ENCODE results near the gene ZP2. TPM values are rescaled to one million over a fixed set of nuclear protein-coding genes. Genes with fewer than 3 reads are reported as not detected.
"Not testable (repeated sequence)": the region's sequence is repeated elsewhere in the genome, so short reads cannot be mapped to it uniquely, and the experiment has no call there.

ZP2 gene
- not detected in 2 replicates for total RNA-seq (2014; rRNA removed; shearing (Covaris generic); ENCODE audit: low replicate concordance)

GRCh38 chr16:21211486-21211885 lies at the start of gene ZP2:
TSS of gene ZP2 (minus strand) at chr16:21211574. CDS start at chr16:21211547, 27 bp downstream.
- no peak within 1 kb of the TSS for H3K27ac ChIP-seq (ENCODE audit: low read length)
- no peak within 1 kb of the TSS for H3K9ac ChIP-seq (ENCODE audit: low read length)
- H3K79me2 ChIP-seq (ENCODE audit: low read length), result no peaks in the 10 kb centered on the region
- no peaks in the 10 kb centered on the region for H3K4me1 ChIP-seq (ENCODE audit: low read length)
- no peak within 1 kb of the TSS for H2AFZ ChIP-seq (ENCODE audit: low read length)
- no peaks in the 10 kb centered on the region for H4K20me1 ChIP-seq (ENCODE audit: insufficient read depth, low read depth, low read length)
- H3K36me3 ChIP-seq (ENCODE audit: insufficient read depth, low read length), result no peaks in the 10 kb centered on the region
- no peaks in the 10 kb centered on the region for H3K9me2 ChIP-seq (replicated peaks; ENCODE audit: insufficient read depth, low read length)
- H3K9me3 ChIP-seq (ENCODE audit: low read length), result no peaks in the 10 kb centered on the region
- no peaks in the 10 kb centered on the region for H3K27me3 ChIP-seq (ENCODE audit: low read length)
- no peak for DNase-seq
- H3K4me3 ChIP-seq (ENCODE audit: low read length), result no peak within 1 kb of the TSS
- H3K4me2 ChIP-seq (ENCODE audit: low read depth, low read length, poor library complexity, severe bottlenecking), result no peak within 1 kb of the TSS

- H3K4me2 ChIP-seq (ENCODE audit: low read depth, low read length, poor library complexity, severe bottlenecking), result no peak overlapping the region
- H3K4me1 ChIP-seq (ENCODE audit: low read length), result no peaks in the 10 kb centered on the region
- no peak overlapping the region for H3K27ac ChIP-seq (ENCODE audit: low read length)
- H3K4me3 ChIP-seq (ENCODE audit: low read length), result no peak overlapping the region
- no peaks in the 10 kb centered on the region for H4K20me1 ChIP-seq (ENCODE audit: insufficient read depth, low read depth, low read length)
- no peaks in the 10 kb centered on the region for H3K27me3 ChIP-seq (ENCODE audit: low read length)
- no peak for DNase-seq
- H3K9me2 ChIP-seq (replicated peaks; ENCODE audit: insufficient read depth, low read length), result no peaks in the 10 kb centered on the region
- no peaks in the 10 kb centered on the region for H3K9me3 ChIP-seq (ENCODE audit: low read length)
- no peaks in the 10 kb centered on the region for H3K79me2 ChIP-seq (ENCODE audit: low read length)
- H2AFZ ChIP-seq (ENCODE audit: low read length), result no peak overlapping the region
- no peaks in the 10 kb centered on the region for H3K36me3 ChIP-seq (ENCODE audit: insufficient read depth, low read length)
- no peak overlapping the region for H3K9ac ChIP-seq (ENCODE audit: low read length)
Observed at GRCh38 chr16:21257284-21257683, 45.9 kb upstream of the ZP2 start.

GRCh38 chr16:21256636-21257035 lies 45.3 kb upstream of the ZP2 start:
- H4K20me1 ChIP-seq (ENCODE audit: insufficient read depth, low read depth, low read length), result no peaks in the 10 kb centered on the region

GRCh38 chr16:21253470-21253869 lies 42.1 kb upstream of the ZP2 start:
- Histone ChIP-seq H3K79me2 (ENCODE audit: low read length) (no peaks in the 10 kb centered on the region), H3K9me3 (ENCODE audit: low read length) (no peaks in the 10 kb centered on the region), H4K20me1 (ENCODE audit: insufficient read depth, low read depth, low read length) (no peaks in the 10 kb centered on the region), H3K36me3 (ENCODE audit: insufficient read depth, low read length) (no peaks in the 10 kb centered on the region), H2AFZ (ENCODE audit: low read length) (no peak overlapping the region), H3K27me3 (ENCODE audit: low read length) (no peaks in the 10 kb centered on the region), H3K9me2 (replicated peaks; ENCODE audit: insufficient read depth, low read length) (no peaks in the 10 kb centered on the region), H3K4me3 (ENCODE audit: low read length) (no peak overlapping the region), H3K4me1 (ENCODE audit: low read length) (peaks cover 10% of the 10 kb centered on the region), H3K27ac (ENCODE audit: low read length) (no peak overlapping the region), H3K4me2 (ENCODE audit: low read depth, low read length, poor library complexity, severe bottlenecking) (no peak overlapping the region), H3K9ac (ENCODE audit: low read length) (no peak overlapping the region)
- peak; percentile 63 for DNase-seq

More at GRCh38 chr16:21256636-21257035, 45.3 kb upstream of the ZP2 start:
- no peak for DNase-seq
- Histone ChIP-seq H3K9ac (ENCODE audit: low read length) (no peak overlapping the region), H3K9me3 (ENCODE audit: low read length) (no peaks in the 10 kb centered on the region), H3K9me2 (replicated peaks; ENCODE audit: insufficient read depth, low read length) (no peaks in the 10 kb centered on the region), H3K4me1 (ENCODE audit: low read length) (no peaks in the 10 kb centered on the region), H3K36me3 (ENCODE audit: insufficient read depth, low read length) (no peaks in the 10 kb centered on the region), H3K79me2 (ENCODE audit: low read length) (no peaks in the 10 kb centered on the region), H3K4me3 (ENCODE audit: low read length) (no peak overlapping the region), H3K27me3 (ENCODE audit: low read length) (no peaks in the 10 kb centered on the region), H2AFZ (ENCODE audit: low read length) (no peak overlapping the region), H3K4me2 (ENCODE audit: low read depth, low read length, poor library complexity, severe bottlenecking) (no peak overlapping the region), H3K27ac (ENCODE audit: low read length) (no peak overlapping the region)

- Histone ChIP-seq H2AFZ (ENCODE audit: low read length) (peak overlapping the region; percentile 34; the same call in 1 of the 2 replicates), H3K9ac (ENCODE audit: low read length) (no peak overlapping the region; the same call in 1 of the 2 replicates), H3K9me2 (replicated peaks; ENCODE audit: insufficient read depth, low read length) (no peaks in the 10 kb centered on the region), H3K27ac (ENCODE audit: low read length) (no peak overlapping the region), H3K9me3 (ENCODE audit: low read length) (no peaks in the 10 kb centered on the region), H4K20me1 (ENCODE audit: insufficient read depth, low read depth, low read length) (no peaks in the 10 kb centered on the region), H3K4me2 (ENCODE audit: low read depth, low read length, poor library complexity, severe bottlenecking) (peak overlapping the region; percentile 46), H3K4me3 (ENCODE audit: low read length) (no peak overlapping the region), H3K27me3 (ENCODE audit: low read length) (no peaks in the 10 kb centered on the region), H3K4me1 (ENCODE audit: low read length) (peaks cover 10% of the 10 kb centered on the region), H3K79me2 (ENCODE audit: low read length) (no peaks in the 10 kb centered on the region), H3K36me3 (ENCODE audit: insufficient read depth, low read length) (no peaks in the 10 kb centered on the region)
- no peak for DNase-seq
Observed at GRCh38 chr16:21250072-21250923, 38.9 kb upstream of the ZP2 start.

- not testable (repeated sequence) for H3K9me3 ChIP-seq (ENCODE audit: low read length); H4K20me1 ChIP-seq (ENCODE audit: insufficient read depth, low read depth, low read length); H3K4me2 ChIP-seq (ENCODE audit: low read depth, low read length, poor library complexity, severe bottlenecking); H3K9ac ChIP-seq (ENCODE audit: low read length); DNase-seq; H3K27ac ChIP-seq (ENCODE audit: low read length); H3K4me3 ChIP-seq (ENCODE audit: low read length); H3K27me3 ChIP-seq (ENCODE audit: low read length); H3K4me1 ChIP-seq (ENCODE audit: low read length); H3K36me3 ChIP-seq (ENCODE audit: insufficient read depth, low read length); H3K79me2 ChIP-seq (ENCODE audit: low read length); H3K9me2 ChIP-seq (replicated peaks; ENCODE audit: insufficient read depth, low read length); H2AFZ ChIP-seq (ENCODE audit: low read length)
Observed at GRCh38 chr16:21248179-21248578, 36.8 kb upstream of the ZP2 start.

GRCh38 chr16:21244518-21245215 lies 33.3 kb upstream of the ZP2 start:
- H3K9me2 ChIP-seq (replicated peaks; ENCODE audit: insufficient read depth, low read length), result no peaks in the 10 kb centered on the region
- no peak overlapping the region for H3K27ac ChIP-seq (ENCODE audit: low read length)
- no peaks in the 10 kb centered on the region for H3K27me3 ChIP-seq (ENCODE audit: low read length)
- no peaks in the 10 kb centered on the region for H3K4me1 ChIP-seq (ENCODE audit: low read length)
- H3K4me3 ChIP-seq (ENCODE audit: low read length), result no peak overlapping the region
- no peaks in the 10 kb centered on the region for H3K36me3 ChIP-seq (ENCODE audit: insufficient read depth, low read length)
- DNase-seq, result no peak
- no peak overlapping the region for H2AFZ ChIP-seq (ENCODE audit: low read length)
- no peaks in the 10 kb centered on the region for H4K20me1 ChIP-seq (ENCODE audit: insufficient read depth, low read depth, low read length)
- no peaks in the 10 kb centered on the region for H3K79me2 ChIP-seq (ENCODE audit: low read length)
- H3K4me2 ChIP-seq (ENCODE audit: low read depth, low read length, poor library complexity, severe bottlenecking), result no peak overlapping the region
- no peak overlapping the region for H3K9ac ChIP-seq (ENCODE audit: low read length)
- H3K9me3 ChIP-seq (ENCODE audit: low read length), result no peaks in the 10 kb centered on the region

- no peaks in the 10 kb centered on the region for H3K36me3 ChIP-seq (ENCODE audit: insufficient read depth, low read length)
- no peaks in the 10 kb centered on the region for H3K9me2 ChIP-seq (replicated peaks; ENCODE audit: insufficient read depth, low read length)
- no peak for DNase-seq
- H3K9ac ChIP-seq (ENCODE audit: low read length), result no peak overlapping the region
- no peaks in the 10 kb centered on the region for H4K20me1 ChIP-seq (ENCODE audit: insufficient read depth, low read depth, low read length)
- no peak overlapping the region for H3K4me2 ChIP-seq (ENCODE audit: low read depth, low read length, poor library complexity, severe bottlenecking)
- H3K4me3 ChIP-seq (ENCODE audit: low read length), result no peak overlapping the region
- H3K79me2 ChIP-seq (ENCODE audit: low read length), result no peaks in the 10 kb centered on the region
- no peaks in the 10 kb centered on the region for H3K9me3 ChIP-seq (ENCODE audit: low read length)
- H3K27ac ChIP-seq (ENCODE audit: low read length), result no peak overlapping the region
- H3K4me1 ChIP-seq (ENCODE audit: low read length), result no peaks in the 10 kb centered on the region
- no peaks in the 10 kb centered on the region for H3K27me3 ChIP-seq (ENCODE audit: low read length)
- H2AFZ ChIP-seq (ENCODE audit: low read length), result no peak overlapping the region
Observed at GRCh38 chr16:21242756-21243155, 31.4 kb upstream of the ZP2 start.
